ACC112 (cell line): ENCODE measurements around the gene SPATS2L.

Experiments
- H2AFZ ChIP-seq: fragments of 200-600 bp; sonication (generic); one replicate; pipeline ENCODE4 v1.6.0; 2017; ENCODE audit warnings: antibody characterized with exemption, low read length; ENCODE audit not compliant: unreplicated experiment
- H3K27ac ChIP-seq: fragments of 200-600 bp; sonication (generic); 2 replicates; pipeline ENCODE4 v1.5.1; 2014; ENCODE audit warnings: low read depth, mild to moderate bottlenecking, antibody characterized with exemption, low read length, moderate library complexity
- H3K27me3 ChIP-seq: fragments of 200-600 bp; sonication (generic); 2 replicates; pipeline ENCODE4 v1.6.1; 2014; ENCODE audit warnings: mild to moderate bottlenecking, antibody characterized with exemption, low read length, moderate library complexity, mixed read lengths; ENCODE audit not compliant: insufficient read depth
- H3K36me3 ChIP-seq: fragments of 200-600 bp; sonication (generic); 2 replicates; pipeline ENCODE4 v1.6.1; 2016; ENCODE audit warnings: mild to moderate bottlenecking, antibody characterized with exemption, low read length, moderate library complexity, mixed read lengths; ENCODE audit not compliant: insufficient read depth
- H3K4me1 ChIP-seq: fragments of 200-600 bp; sonication (generic); one replicate; pipeline ENCODE4 v1.6.1; 2016; ENCODE audit warnings: low read length, mixed read lengths; ENCODE audit not compliant: insufficient read depth, unreplicated experiment, control insufficient read depth
- H3K4me3 ChIP-seq: fragments of 200-600 bp; sonication (generic); 2 replicates; pipeline ENCODE4 v1.5.1; 2014; ENCODE audit warnings: mild to moderate bottlenecking, low read depth, low read length
- H3K79me2 ChIP-seq: fragments of 200-600 bp; sonication (generic); one replicate; pipeline ENCODE4 v1.6.0; 2016; ENCODE audit warnings: low read length; ENCODE audit not compliant: control insufficient read depth, unreplicated experiment, insufficient read depth

Gene SPATS2L

DNA sequence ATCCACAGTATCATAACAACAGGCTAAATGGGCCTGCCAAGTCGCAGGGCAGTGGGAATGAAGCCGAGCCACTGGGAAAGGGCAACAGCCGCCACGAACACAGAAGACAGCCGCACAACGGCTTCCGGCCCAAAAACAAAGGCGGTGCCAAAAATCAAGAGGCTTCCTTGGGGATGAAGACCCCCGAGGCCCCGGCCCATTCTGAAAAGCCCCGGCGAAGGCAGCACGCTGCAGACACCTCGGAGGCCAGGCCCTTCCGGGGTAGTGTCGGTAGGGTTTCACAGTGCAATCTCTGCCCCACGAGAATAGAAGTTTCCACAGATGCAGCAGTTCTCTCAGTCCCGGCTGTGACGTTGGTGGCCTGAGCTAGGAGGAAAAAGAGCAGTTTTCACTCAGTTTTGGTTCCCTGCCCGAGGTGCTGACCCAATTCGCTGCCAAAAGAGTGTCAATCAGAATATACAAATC, 171.2 kb downstream of the SPATS2L start:
- peak overlapping the region; percentile 36 for H2AFZ ChIP-seq
- peaks cover 16% of the 10 kb centered on the region; the same call in 1 of the 2 replicates for H3K36me3 ChIP-seq
- no peaks in the 10 kb centered on the region for H3K79me2 ChIP-seq
- H3K27me3 ChIP-seq: no peaks in the 10 kb centered on the region
- peaks cover 51% of the 10 kb centered on the region for H3K4me1 ChIP-seq
- H3K4me3 ChIP-seq: peak overlapping the region; percentile 13; the same call in 1 of the 2 replicates
- peak overlapping the region; percentile 43 for H3K27ac ChIP-seq

DNA sequence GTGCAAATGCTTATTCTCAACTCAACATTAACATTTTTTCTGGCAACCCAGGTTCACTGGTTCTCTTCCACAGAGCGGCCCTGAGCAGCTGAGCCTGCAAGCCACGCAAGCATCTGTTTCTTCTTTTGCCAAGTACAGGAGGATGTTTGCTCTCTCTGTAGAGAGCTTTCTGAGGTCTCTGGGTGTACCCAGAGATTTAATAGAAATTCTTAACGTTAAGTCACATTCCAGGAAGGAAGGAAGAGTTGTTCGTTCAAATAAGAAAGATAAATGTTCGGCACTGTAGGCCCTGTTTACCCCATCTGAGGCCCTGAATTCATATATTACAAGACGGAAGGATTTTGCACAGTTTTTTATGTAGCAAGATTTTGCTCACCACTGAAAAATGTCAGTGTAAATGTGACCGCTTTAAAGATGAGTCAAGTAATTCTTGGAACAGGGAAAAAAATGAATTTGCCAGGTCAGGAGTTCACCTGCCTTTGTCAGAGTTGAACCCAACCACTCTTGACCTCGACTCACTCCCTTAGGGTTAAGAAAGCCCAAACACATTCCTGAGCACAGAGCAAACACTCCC, 173.3 kb downstream of the SPATS2L start:
- H3K27me3 ChIP-seq: no peaks in the 10 kb centered on the region
- H3K36me3 ChIP-seq: peaks cover 5% of the 10 kb centered on the region; the same call in 1 of the 2 replicates
- no peak overlapping the region for H2AFZ ChIP-seq
- H3K4me3 ChIP-seq: peak overlapping the region; percentile 33; the same call in 1 of the 2 replicates
- H3K79me2 ChIP-seq: no peaks in the 10 kb centered on the region
- H3K27ac ChIP-seq: peak overlapping the region; percentile 79
- peaks cover 51% of the 10 kb centered on the region for H3K4me1 ChIP-seq

DNA sequence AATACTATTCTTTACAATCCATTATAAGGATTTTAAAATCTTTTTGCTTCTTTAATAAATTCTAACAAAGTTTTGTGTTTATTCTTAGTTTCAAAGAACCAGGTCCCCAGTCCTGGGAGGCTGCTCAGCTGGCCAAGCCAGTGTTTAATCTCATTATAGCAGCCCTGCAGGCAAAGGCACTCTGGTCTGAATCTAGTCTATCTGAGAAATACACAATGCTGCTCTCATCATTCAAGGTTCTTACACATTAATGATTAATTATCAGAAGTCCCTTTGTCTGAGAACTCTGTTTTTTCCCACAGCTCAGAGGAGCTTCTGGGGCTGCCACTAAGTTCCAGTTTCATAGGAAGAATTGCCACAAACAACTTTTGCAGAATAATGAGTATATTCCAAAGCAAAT, 175.7 kb downstream of the SPATS2L start:
- no peak overlapping the region for H3K4me3 ChIP-seq
- H3K4me1 ChIP-seq: peaks cover 40% of the 10 kb centered on the region
- no peaks in the 10 kb centered on the region for H3K27me3 ChIP-seq
- H3K27ac ChIP-seq: no peak overlapping the region
- no peak overlapping the region for H2AFZ ChIP-seq
- no peaks in the 10 kb centered on the region for H3K36me3 ChIP-seq
- H3K79me2 ChIP-seq: no peaks in the 10 kb centered on the region

DNA sequence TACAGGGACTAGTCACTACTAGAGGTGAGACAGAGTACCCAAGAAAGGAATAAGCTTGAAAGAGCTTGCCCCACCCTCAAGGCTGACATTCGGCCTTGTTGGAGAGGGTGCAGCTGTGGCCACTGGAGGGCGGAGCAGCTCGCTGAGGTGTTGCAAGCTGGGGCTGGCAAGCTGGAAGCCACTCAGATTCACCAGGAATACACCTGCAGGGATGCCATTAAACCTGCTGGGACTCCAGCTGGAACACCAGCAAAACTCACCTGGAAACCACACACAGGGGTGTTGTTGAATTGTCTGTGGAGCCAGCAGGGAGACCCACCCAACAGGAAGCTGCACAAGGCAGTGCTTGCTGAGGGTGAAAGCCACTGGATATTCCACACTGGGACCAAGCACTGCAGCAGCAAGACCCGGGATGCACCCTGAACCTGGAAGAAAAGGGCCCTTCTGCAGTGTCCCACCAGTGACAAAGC, 177.3 kb downstream of the SPATS2L start:
- no peak overlapping the region for H3K27ac ChIP-seq
- H3K36me3 ChIP-seq: no peaks in the 10 kb centered on the region
- H2AFZ ChIP-seq: no peak overlapping the region

DNA sequence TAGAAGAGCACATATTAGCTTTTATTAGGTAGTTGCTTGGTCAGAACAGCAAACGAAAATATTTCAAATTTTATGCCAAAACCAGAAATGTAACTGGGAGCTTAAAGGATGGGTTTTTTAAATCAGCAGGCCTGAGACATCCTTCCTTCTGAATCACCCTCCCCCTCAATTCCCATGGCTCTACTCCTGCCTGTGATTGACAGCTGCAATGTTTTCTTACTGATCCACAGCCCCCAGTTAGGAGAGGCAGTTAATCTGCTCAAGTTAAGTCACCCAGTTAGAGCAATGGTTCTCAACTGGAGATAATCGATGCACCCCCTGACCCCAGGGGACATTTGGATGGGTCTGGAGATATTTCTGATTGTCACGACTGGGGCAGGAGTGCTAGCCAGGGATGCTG, 178.4 kb downstream of the SPATS2L start:
- H2AFZ ChIP-seq: no peak overlapping the region
- no peak overlapping the region for H3K4me3 ChIP-seq
- peaks cover 14% of the 10 kb centered on the region for H3K4me1 ChIP-seq
- H3K27ac ChIP-seq: no peak overlapping the region
- no peaks in the 10 kb centered on the region for H3K79me2 ChIP-seq
- no peaks in the 10 kb centered on the region for H3K36me3 ChIP-seq
- H3K27me3 ChIP-seq: no peaks in the 10 kb centered on the region

More for the DNA sequence above, 177.3 kb downstream of the SPATS2L start:
- Histone ChIP-seq H3K79me2 (no peaks in the 10 kb centered on the region), H3K27me3 (no peaks in the 10 kb centered on the region), H3K4me3 (no peak overlapping the region), H3K4me1 (peaks cover 26% of the 10 kb centered on the region)

DNA sequence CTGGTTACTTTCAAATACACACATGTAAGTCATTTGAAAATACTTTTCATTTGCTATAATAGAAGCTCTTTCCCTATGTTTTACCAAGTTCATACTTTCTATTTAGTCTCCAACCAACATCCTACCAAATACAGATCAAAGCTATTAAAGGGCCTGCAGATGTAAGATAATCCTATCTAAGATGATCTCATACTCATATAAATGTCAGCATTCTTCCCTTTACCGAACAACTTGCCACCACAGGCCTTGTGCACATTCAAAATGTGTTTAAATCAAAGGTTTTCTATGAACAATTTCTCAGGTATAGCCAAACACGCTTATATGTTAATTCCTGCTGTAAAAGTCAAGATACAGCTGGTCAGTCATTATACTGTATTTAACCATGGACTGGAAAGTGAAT, 180.0 kb downstream of the SPATS2L start:
- H3K27ac ChIP-seq: no peak overlapping the region
- H2AFZ ChIP-seq: no peak overlapping the region
- H3K4me3 ChIP-seq: no peak overlapping the region
- no peaks in the 10 kb centered on the region for H3K27me3 ChIP-seq
- no peaks in the 10 kb centered on the region for H3K79me2 ChIP-seq
- no peaks in the 10 kb centered on the region for H3K4me1 ChIP-seq
- H3K36me3 ChIP-seq: 0 out of 2 replicates have a peak, but pooled peaks cover 4% of the 10 kb centered on the region

DNA sequence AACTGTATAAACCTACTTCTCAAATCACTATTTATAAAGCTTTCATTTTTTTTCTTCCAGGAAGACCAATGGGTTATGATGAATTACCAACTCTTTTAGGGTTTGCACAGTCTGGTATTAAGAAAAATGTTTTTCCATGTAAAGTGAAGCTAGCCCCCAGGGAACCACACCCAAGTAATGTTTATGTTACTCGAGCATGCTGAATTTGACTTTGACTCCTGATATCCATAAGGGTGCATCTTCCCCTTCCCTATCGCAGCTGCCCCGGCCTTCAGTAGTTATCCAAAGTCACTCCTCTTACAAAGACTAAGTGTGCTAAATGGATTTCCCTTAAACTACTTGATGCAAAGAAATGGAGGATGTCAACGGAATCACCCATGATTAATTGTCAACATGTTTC, 181.7 kb downstream of the SPATS2L start:
- H3K4me1 ChIP-seq: no peaks in the 10 kb centered on the region
- H2AFZ ChIP-seq: no peak overlapping the region
- peaks cover 11% of the 10 kb centered on the region; the same call in 1 of the 2 replicates for H3K36me3 ChIP-seq
- H3K27me3 ChIP-seq: no peaks in the 10 kb centered on the region
- no peak overlapping the region for H3K27ac ChIP-seq
- no peak overlapping the region for H3K4me3 ChIP-seq
- no peaks in the 10 kb centered on the region for H3K79me2 ChIP-seq

DNA sequence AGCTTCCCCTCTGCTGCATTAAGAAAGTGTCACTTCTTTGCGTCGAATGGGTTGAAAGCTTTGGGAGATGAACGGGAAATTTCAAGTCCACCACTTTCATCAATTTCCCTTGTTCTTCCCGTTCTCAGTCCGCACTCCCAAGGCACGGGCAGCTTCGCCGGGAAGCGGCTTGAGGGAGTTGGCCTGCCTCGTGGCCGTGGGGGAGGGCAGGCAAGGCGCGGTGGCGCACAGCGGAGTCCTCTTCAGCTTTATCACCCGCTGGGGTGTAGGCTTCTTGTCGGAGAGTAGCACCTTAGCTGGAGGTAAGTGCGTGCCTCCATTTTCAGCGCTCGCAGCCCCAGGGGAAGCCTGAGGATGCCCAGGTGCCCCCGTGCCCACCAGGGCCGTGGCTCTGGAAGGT, 183.5 kb downstream of the SPATS2L start:
- H2AFZ ChIP-seq: no peak overlapping the region
- H3K4me1 ChIP-seq: no peaks in the 10 kb centered on the region
- no peak overlapping the region for H3K4me3 ChIP-seq
- no peaks in the 10 kb centered on the region for H3K27me3 ChIP-seq
- no peak overlapping the region for H3K27ac ChIP-seq
- peaks cover 11% of the 10 kb centered on the region; the same call in 1 of the 2 replicates for H3K36me3 ChIP-seq
- H3K79me2 ChIP-seq: no peaks in the 10 kb centered on the region

DNA sequence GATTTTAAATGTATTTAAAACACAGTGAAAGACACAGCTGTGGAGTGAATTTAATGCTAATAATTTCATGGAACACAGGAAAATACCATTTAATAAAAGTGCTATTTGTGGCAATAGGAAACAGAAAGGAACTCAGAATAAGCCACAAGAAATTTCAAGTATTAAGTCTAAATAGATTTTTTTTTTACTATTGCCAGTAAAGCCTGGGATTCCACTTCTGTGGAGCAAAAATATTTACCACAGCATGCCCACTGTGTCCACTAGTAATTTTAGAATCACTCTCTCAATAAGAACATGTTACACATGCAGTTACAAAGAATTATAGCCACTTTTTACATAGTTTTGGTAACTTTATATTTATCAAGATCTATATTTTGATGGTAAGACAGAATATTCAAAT, 186.2 kb downstream of the SPATS2L start:
- H3K36me3 ChIP-seq: peaks cover 17% of the 10 kb centered on the region
- no peaks in the 10 kb centered on the region for H3K4me1 ChIP-seq
- H3K4me3 ChIP-seq: no peak overlapping the region
- H3K27ac ChIP-seq: no peak overlapping the region
- H3K27me3 ChIP-seq: no peaks in the 10 kb centered on the region
- H3K79me2 ChIP-seq: no peaks in the 10 kb centered on the region
- H2AFZ ChIP-seq: no peak overlapping the region

DNA sequence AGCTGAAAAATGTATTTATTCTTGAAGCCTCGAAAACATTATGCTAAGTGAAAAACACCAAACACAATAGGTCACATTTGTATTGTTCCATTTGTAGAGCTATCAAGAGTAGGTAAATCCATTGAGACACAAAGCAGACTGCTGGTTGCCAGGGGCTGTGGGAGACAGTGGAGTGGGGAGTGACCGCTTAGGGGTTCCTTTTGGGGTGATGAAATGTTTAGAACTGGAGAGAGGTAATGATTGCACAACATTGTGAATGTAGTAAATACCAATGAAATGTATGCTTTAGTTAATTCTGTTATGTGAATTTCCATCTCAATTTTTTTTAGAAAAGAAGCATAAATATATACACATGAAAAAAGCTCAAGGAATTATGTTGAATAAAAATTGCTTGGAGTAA, 187.6 kb downstream of the SPATS2L start:
- Histone ChIP-seq H3K27me3 (no peaks in the 10 kb centered on the region), H3K36me3 (peaks cover 20% of the 10 kb centered on the region), H3K27ac (no peak overlapping the region)

DNA sequence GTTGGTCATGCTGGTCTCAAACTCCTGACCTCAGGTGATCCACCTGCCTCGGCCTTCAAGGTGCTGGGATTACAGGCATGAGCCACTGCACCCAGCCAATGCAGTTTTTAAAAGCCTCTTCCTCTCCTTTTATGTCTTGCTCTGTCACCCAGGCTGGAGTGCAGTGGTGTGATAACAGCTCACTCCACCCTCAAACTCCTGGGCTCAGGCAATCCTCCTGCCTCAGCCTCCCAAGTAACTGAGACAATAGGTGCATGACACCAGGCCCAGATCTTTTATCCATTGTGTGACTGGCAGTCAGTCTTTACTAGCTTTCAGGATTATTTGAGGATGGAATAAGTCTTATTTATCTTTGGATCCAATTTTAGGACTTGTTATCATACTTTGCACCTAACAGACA, 190.2 kb downstream of the SPATS2L start:
- no peaks in the 10 kb centered on the region for H3K27me3 ChIP-seq
- no peak overlapping the region for H3K4me3 ChIP-seq
- no peak overlapping the region for H2AFZ ChIP-seq
- no peaks in the 10 kb centered on the region for H3K4me1 ChIP-seq
- peaks cover 14% of the 10 kb centered on the region for H3K36me3 ChIP-seq
- no peaks in the 10 kb centered on the region for H3K79me2 ChIP-seq
- H3K27ac ChIP-seq: no peak overlapping the region

More for the DNA sequence above, 187.6 kb downstream of the SPATS2L start:
- Histone ChIP-seq H2AFZ (no peak overlapping the region), H3K4me1 (no peaks in the 10 kb centered on the region), H3K79me2 (no peaks in the 10 kb centered on the region), H3K4me3 (no peak overlapping the region)
